A549 (cell line): ENCODE measurements around the gene DYDC1. TPM values are rescaled to one million over a fixed set of nuclear protein-coding genes. Genes with fewer than 3 reads are reported as not detected.
A peak's percentile ranks its signal among the peaks of the same experiment; 100 is the strongest.

ENCODE experiments used
- ATAC-seq, 2 experiments: fragments of 200-7000 bp in 1 of 2; fragments of >200 bp in 1 of 2; cut with Nextera tagmentation in 1 of 2; cut with Tn5 transposase in 1 of 2; 3 replicates each; pipeline versions ENCODE4 v1.8.0 to v1.9.1; 2018 to 2020; ENCODE audit warnings: mild to moderate bottlenecking in 1 of 2, moderate library complexity in 1 of 2
- CTCF ChIA-PET: fragments of 300-600 bp; sonication (Branson Sonifier 250); formaldehyde crosslinking; extraction: SDS; loops from one replicate; lab custom pipeline; 2021; ENCODE audit warnings: antibody characterized with exemption, inconsistent platforms; lab: Yijun Ruan, JAX
- POLR2A ChIA-PET: fragments of 350-600 bp; formaldehyde crosslinking; extraction: SDS; loops from one replicate; lab custom pipeline; 2021; ENCODE audit warnings: antibody characterized with exemption, inconsistent platforms; lab: Yijun Ruan, JAX
- DNase-seq, 2 experiments: peaks; one replicate each; pipeline versions ENCODE4 v3.0.0 to v3.0.0-alpha.2; 2011 to 2016; ENCODE audit warnings: low read depth in 1 of 2, low spot score in 1 of 2
- FAIRE-seq: peaks from 2 replicates; lab custom pipeline; 2011; peaks lifted over from hg19 to GRCh38; lab: Jason Lieb, UNC
- H3K27ac ChIP-seq, 2 experiments: fragments of >200 bp; sonication (Bioruptor Twin); formaldehyde crosslinking; 3 replicates each; pipeline ENCODE4 v1.5.1; 2016 to 2017
- H3K4me1 ChIP-seq: fragments of >200 bp; sonication (Bioruptor Twin); formaldehyde crosslinking; 3 replicates; pipeline ENCODE4 v1.6.1; 2016
- H3K4me2 ChIP-seq: fragments of >200 bp; sonication (Bioruptor Twin); formaldehyde crosslinking; 3 replicates; pipeline ENCODE4 v1.6.1; 2016
- H3K4me3 ChIP-seq: fragments of >200 bp; sonication (Bioruptor Twin); formaldehyde crosslinking; 3 replicates; pipeline ENCODE4 v1.5.1; 2016
- H3K9me3 ChIP-seq: fragments of >200 bp; sonication (Bioruptor Twin); formaldehyde crosslinking; 3 replicates; pipeline ENCODE4 v1.6.1; 2016
- BHLHE40 ChIP-seq: IDR thresholded peaks from 2 replicates; pipeline ENCODE4 v1.6.1; 2012; ENCODE audit warnings: low read depth, low read length, inconsistent platforms
- CHD2 ChIP-seq: fragments of 150-350 bp; IDR thresholded peaks from 2 replicates; pipeline ENCODE4 v1.6.1; 2014; ENCODE audit warnings: low read length; ENCODE audit not compliant: partially characterized antibody
- EHMT2 ChIP-seq: fragments of 200-600 bp; sonication (generic); IDR thresholded peaks from 2 replicates; pipeline ENCODE4 v1.6.1; 2016; ENCODE audit warnings: antibody characterized with exemption, low read depth, mild to moderate bottlenecking, moderate library complexity
- EP300 ChIP-seq, 2 experiments: fragments of >200 bp; sonication (Bioruptor Twin); formaldehyde crosslinking; IDR thresholded peaks; 2 replicates in 1 of 2; 3 replicates in 1 of 2; pipeline ENCODE4 v1.6.1; 2016 to 2017
- ESRRA ChIP-seq: fragments of 150-350 bp; IDR thresholded peaks from 2 replicates; pipeline ENCODE4 v1.6.1; 2014; ENCODE audit warnings: mild to moderate bottlenecking, low read length, borderline replicate concordance
- FOSB ChIP-seq: fragments of 250-450 bp; sonication (Bioruptor Pico); IDR thresholded peaks from 2 replicates; pipeline ENCODE4 v1.5.0; 2020; ENCODE audit warnings: mild to moderate bottlenecking, moderate library complexity
- FOSL2 ChIP-seq, 2 experiments: fragments of 450-650 bp in 1 of 2; fragments of >200 bp in 1 of 2; sonication (Bioruptor Twin) in 1 of 2; formaldehyde crosslinking; IDR thresholded peaks; 2 replicates each; pipeline versions ENCODE4 v1.5.0 to v1.6.1; 2016 to 2020; ENCODE audit warnings: mild to moderate bottlenecking in 1 of 2, moderate library complexity in 1 of 2
- HOXA7 ChIP-seq: fragments of 250-450 bp; sonication (Bioruptor Pico); IDR thresholded peaks from 2 replicates; pipeline ENCODE4 v1.5.0; 2020; ENCODE audit warnings: mild to moderate bottlenecking, moderate library complexity
- JUN ChIP-seq, 2 experiments: fragments of >200 bp; sonication (Bioruptor Twin); formaldehyde crosslinking; IDR thresholded peaks; 2 replicates in 1 of 2; 3 replicates in 1 of 2; pipeline ENCODE4 v1.6.1; 2016 to 2017
- KDM5A ChIP-seq: fragments of 200-600 bp; sonication (generic); IDR thresholded peaks from 2 replicates; pipeline ENCODE4 v1.6.1; 2016; ENCODE audit warnings: antibody characterized with exemption, mild to moderate bottlenecking
- MAFK ChIP-seq: fragments of 450-650 bp; IDR thresholded peaks from 2 replicates; pipeline ENCODE4 v1.6.1; 2014; ENCODE audit not compliant: partially characterized antibody
- MYC ChIP-seq: IDR thresholded peaks from 2 replicates; pipeline ENCODE4 v1.6.1; 2012; ENCODE audit warnings: mild to moderate bottlenecking, inconsistent platforms, low read length, improper control_type of control experiment, borderline replicate concordance
- NFE2L2 ChIP-seq: fragments of 150-350 bp; conservative IDR thresholded peaks from 2 replicates; pipeline ENCODE4 v1.6.1; 2014; ENCODE audit warnings: low read length
- RCOR1 ChIP-seq: fragments of 150-350 bp; IDR thresholded peaks from 2 replicates; pipeline ENCODE4 v1.6.1; 2014; ENCODE audit warnings: antibody characterized with exemption, low read length, low read depth
- REST ChIP-seq: fragments of 200-600 bp; sonication (generic); IDR thresholded peaks from 2 replicates; pipeline ENCODE4 v1.6.1; 2016; ENCODE audit warnings: antibody characterized with exemption, mild to moderate bottlenecking, moderate library complexity
- WGBS: methylation state at CpG from one replicate; pipeline ENCODE4 v1.1.6; 2017; ENCODE audit errors: missing lambda C conversion rate; 5-methylcytosine and 5-hydroxymethylcytosine counted together
- polyA plus RNA-seq, 4 experiments: library from polyadenylated mRNA; depleted of rRNA in 3 of 4; stranded (reverse); fragments of >200 nt; fragmentation: RNase III in 1 of 4; extraction: RNeasy Plus Mini Kit Qiagen cat#74134 plus additional on column Dnase treatment in 1 of 4; gene quantifications; 2 replicates in 3 of 4; 3 replicates in 1 of 4; pipeline ENCODE4 v1.2.3, GENCODE V29; 2011 to 2017
- TF ChIP-seq, protein P1 (sequence below): fragments of >200 bp; sonication (Bioruptor Twin); formaldehyde crosslinking; IDR thresholded peaks from 3 replicates; pipeline ENCODE4 v1.5.1; 2016
- TF ChIP-seq, protein P2 (sequence below): IDR thresholded peaks from 2 replicates; pipeline ENCODE4 v1.6.1; 2012
- TF ChIP-seq, protein P3 (sequence below): fragments of 250-450 bp; sonication (Bioruptor Pico); IDR thresholded peaks from 2 replicates; pipeline ENCODE4 v1.5.0; 2021; ENCODE audit warnings: mild to moderate bottlenecking, moderate library complexity, borderline replicate concordance

The DYDC1 gene
- polyA plus RNA-seq, 2 of the 4 experiments (the other 2 are of a cell fraction): not detected

DNA sequence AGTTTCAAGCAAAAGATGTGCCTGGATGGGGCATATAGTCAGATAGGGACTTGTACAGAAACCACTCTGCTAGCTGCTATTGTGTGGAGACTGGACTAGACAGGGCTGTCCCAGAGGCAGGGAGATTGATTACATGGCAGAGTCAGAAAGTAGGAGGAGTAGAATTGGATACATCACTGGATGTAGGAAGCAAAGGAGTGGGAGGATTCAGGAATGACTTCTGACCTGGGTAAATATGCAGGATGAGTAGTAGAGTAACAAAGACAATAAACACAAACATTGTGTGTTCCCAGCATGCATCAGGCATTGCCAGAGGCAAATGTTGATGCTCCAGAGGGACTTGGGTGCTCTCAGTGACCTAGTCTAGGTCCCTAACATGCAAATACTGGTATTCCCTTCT lies 36.2 kb downstream of the DYDC1 start:
- ATAC-seq (peak; percentile 8 to 30; a peak in 1 of 6 replicates), DNase-seq (no peak), FAIRE-seq (no peak)
- H3K27ac ChIP-seq: no peak overlapping the region
- no peak overlapping the region for H3K4me3 ChIP-seq
- H3K4me2 ChIP-seq: no peak overlapping the region
- TF ChIP-seq FOSB (CRISPR knock-in tag) (no peak), MYC (no peak), FOSL2 (IDR thresholded peaks at IDR 0.05) (no peak), FOSL2 (CRISPR knock-in tag; IDR thresholded peaks at IDR 0.05) (no peak), EHMT2 (no peak), JUN (IDR thresholded peaks at IDR 0.05) (no peak), EP300 (IDR thresholded peaks at IDR 0.05) (no peak), RCOR1 (no peak), REST (no peak)
- TF ChIP-seq, protein P1, sequence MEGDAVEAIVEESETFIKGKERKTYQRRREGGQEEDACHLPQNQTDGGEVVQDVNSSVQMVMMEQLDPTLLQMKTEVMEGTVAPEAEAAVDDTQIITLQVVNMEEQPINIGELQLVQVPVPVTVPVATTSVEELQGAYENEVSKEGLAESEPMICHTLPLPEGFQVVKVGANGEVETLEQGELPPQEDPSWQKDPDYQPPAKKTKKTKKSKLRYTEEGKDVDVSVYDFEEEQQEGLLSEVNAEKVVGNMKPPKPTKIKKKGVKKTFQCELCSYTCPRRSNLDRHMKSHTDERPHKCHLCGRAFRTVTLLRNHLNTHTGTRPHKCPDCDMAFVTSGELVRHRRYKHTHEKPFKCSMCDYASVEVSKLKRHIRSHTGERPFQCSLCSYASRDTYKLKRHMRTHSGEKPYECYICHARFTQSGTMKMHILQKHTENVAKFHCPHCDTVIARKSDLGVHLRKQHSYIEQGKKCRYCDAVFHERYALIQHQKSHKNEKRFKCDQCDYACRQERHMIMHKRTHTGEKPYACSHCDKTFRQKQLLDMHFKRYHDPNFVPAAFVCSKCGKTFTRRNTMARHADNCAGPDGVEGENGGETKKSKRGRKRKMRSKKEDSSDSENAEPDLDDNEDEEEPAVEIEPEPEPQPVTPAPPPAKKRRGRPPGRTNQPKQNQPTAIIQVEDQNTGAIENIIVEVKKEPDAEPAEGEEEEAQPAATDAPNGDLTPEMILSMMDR: no peak
- H3K9me3 ChIP-seq: no peaks in the 10 kb centered on the region
- POLR2A ChIA-PET: no interaction called here
- CTCF ChIA-PET: no interaction called here
- no peaks in the 10 kb centered on the region for H3K4me1 ChIP-seq

GRCh38 chr10:80319725-80320290 lies 36.7 kb downstream of the DYDC1 start:
- Histone ChIP-seq H3K4me3 (no peak overlapping the region), H3K9me3 (no peaks in the 10 kb centered on the region), H3K4me2 (no peak overlapping the region), H3K27ac (no peak overlapping the region), H3K4me1 (no peaks in the 10 kb centered on the region)
- CTCF ChIA-PET: no interaction called here
- no peak; a peak in 1 of 6 replicates for ATAC-seq
- TF ChIP-seq MAFK (no peak), BHLHE40 (no peak)
- no peak for FAIRE-seq
- 54% methylated on average over 2 of the region's 2 CpGs for WGBS
- DNase-seq: no peak
- POLR2A ChIA-PET: no interaction called here

DNA sequence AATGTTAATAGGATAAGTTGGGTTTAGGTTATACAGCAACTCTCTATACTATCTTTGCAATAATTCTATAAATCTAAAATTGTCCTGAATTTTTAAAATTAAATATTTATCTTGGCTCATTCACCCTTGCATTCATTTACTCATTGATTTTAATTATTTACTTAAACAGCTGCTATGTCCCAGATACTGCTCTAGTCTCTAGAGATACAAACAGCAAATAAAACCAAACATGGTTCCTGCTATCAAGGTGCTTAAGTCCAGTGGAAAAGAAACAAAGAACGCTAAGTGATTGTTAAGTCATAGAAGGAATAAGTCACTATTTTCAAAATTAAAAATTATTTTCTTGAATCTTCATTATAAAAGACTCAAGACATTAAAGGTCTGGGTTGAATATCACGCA lies 37.2 kb downstream of the DYDC1 start:
- Histone ChIP-seq H3K4me1 (no peaks in the 10 kb centered on the region), H3K9me3 (no peaks in the 10 kb centered on the region), H3K4me2 (no peak overlapping the region), H3K4me3 (no peak overlapping the region), H3K27ac (no peak overlapping the region)
- FAIRE-seq (no peak), DNase-seq (no peak), ATAC-seq (no peak)
- ChIA-PET POLR2A (no interaction called here), CTCF (no interaction called here)
- TF ChIP-seq CHD2 (no peak), HOXA7 (CRISPR knock-in tag) (no peak), NFE2L2 (no peak), KDM5A (no peak), BHLHE40 (no peak), ESRRA (no peak)
- TF ChIP-seq, protein P2, sequence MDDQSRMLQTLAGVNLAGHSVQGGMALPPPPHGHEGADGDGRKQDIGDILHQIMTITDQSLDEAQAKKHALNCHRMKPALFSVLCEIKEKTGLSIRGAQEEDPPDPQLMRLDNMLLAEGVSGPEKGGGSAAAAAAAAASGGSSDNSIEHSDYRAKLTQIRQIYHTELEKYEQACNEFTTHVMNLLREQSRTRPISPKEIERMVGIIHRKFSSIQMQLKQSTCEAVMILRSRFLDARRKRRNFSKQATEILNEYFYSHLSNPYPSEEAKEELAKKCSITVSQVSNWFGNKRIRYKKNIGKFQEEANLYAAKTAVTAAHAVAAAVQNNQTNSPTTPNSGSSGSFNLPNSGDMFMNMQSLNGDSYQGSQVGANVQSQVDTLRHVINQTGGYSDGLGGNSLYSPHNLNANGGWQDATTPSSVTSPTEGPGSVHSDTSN: no peak
- TF ChIP-seq, protein P3, sequence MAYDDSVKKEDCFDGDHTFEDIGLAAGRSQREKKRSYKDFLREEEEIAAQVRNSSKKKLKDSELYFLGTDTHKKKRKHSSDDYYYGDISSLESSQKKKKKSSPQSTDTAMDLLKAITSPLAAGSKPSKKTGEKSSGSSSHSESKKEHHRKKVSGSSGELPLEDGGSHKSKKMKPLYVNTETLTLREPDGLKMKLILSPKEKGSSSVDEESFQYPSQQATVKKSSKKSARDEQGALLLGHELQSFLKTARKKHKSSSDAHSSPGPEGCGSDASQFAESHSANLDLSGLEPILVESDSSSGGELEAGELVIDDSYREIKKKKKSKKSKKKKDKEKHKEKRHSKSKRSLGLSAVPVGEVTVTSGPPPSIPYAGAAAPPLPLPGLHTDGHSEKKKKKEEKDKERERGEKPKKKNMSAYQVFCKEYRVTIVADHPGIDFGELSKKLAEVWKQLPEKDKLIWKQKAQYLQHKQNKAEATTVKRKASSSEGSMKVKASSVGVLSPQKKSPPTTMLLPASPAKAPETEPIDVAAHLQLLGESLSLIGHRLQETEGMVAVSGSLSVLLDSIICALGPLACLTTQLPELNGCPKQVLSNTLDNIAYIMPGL (CRISPR knock-in tag): no peak
- WGBS: 40% methylated on average over 2 of the region's 2 CpGs
